GM18517 (cell line): ENCODE data around the gene GNPNAT1.

ENCODE experiments used
- ATAC-seq: cut with Tn5 transposase; IDR thresholded peaks from one replicate; pipeline ENCODE4 v1.9.1; 2021; ENCODE audit warnings: mild to moderate bottlenecking, moderate library complexity; ENCODE audit not compliant: unreplicated experiment

Gene GNPNAT1

DNA sequence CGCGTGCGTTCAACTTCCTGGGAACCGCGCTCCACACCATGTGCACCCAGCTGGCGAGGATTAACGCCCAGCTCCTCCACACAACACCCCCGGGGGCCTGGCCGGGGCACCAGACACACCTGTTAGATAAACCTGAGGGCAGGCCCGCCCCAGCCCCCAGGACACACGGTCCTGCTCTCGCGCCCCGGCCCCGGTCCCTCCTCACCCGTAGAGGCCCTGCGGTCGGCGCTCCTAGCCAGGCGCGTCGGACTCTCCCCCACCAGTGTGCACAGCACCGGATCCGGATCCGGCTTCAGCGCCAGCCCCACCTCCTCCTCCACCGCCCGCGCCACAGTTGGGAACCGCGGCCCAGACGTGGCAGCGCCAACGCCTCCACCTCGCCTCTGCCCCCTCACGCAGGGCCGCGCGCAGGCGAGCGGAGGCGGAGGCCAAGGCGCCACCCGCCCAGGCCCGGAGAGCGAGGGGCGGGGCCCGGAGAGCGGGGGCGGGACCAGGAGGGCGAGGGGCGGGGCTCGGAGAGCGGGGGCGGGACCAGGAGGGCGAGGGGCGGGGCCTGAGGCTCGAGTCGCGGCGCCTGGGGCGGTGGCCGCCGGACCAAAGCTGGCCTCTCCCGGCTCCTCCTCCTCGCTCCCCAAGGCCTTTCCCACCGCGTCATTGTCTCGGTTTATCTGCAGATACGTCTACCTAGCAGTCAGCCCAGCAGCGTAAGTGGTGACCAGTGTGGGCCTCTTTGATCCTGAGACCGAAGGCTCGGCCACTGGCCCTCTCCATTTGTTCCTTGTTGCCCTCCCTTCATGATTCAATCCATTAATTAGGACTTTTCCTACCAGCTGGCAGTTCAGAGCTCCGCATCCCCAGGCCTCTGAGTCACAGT is at the start of gene GNPNAT1:
Gene GNPNAT1, minus strand, starts transcription at position 385 of the 874 bp plus-strand sequence. CDS start 6,957 bp downstream, outside the sequence.
- peak; percentile 81 for ATAC-seq

DNA sequence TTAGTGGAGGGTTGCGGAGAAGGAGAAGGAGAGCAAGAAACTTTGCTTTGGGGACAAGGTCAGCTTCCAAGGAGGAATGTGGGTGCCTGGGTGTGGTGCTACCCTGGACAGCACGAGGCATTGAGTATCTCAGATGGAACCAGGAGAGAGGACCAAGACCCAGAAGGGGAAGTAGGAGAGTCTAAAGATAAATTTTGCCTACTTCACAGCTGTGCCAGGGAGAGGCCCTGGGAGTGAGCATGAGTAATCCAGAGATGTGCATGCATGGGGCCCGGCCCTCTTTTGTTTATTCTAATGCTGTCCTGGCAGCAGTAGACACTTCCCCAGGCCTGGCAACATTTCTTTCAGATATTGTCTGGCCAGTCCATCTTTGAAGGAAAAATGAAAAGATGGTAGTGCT is 49.5 kb upstream of the GNPNAT1 start:
- ATAC-seq = no peak

DNA sequence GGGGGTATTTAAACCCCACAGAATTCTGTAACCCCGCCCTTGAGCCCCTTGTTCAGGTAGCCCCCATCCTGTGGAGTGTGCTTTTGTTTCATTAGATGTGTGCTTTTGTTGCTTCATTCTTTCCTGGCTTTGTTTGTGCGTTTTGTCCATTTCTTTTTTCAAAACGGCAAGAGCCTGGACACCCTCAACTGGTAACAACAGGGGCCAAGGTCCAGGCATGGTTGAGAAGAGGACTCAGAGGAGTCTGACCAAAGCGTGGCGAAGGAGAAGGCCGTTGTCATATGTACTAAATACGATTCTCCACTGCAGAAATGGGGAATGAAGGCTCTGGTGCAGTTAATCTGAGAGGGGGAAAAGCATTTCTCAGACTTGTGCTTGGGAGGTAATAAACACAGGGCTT is 46.0 kb upstream of the GNPNAT1 start:
- no peak for ATAC-seq

DNA sequence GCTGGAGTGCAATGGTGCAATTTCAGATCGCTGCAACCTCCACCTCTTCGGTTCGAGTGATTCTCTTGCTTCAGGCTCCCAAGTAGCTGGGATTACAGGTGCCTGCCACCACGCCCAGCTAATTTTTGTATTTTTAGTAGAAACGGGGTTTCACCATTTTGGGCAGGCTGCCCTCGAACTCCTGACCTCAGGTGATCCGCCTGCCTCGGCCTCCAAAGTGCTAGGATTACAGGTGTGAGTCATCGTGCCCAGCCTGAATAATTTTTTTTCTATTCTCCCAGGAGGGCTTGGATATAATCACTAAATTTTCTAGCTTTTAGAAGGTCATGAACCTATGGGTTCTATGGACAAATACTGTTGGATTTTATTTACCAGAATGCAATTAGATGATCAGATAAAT is 44.7 kb upstream of the GNPNAT1 start:
- no peak for ATAC-seq

DNA sequence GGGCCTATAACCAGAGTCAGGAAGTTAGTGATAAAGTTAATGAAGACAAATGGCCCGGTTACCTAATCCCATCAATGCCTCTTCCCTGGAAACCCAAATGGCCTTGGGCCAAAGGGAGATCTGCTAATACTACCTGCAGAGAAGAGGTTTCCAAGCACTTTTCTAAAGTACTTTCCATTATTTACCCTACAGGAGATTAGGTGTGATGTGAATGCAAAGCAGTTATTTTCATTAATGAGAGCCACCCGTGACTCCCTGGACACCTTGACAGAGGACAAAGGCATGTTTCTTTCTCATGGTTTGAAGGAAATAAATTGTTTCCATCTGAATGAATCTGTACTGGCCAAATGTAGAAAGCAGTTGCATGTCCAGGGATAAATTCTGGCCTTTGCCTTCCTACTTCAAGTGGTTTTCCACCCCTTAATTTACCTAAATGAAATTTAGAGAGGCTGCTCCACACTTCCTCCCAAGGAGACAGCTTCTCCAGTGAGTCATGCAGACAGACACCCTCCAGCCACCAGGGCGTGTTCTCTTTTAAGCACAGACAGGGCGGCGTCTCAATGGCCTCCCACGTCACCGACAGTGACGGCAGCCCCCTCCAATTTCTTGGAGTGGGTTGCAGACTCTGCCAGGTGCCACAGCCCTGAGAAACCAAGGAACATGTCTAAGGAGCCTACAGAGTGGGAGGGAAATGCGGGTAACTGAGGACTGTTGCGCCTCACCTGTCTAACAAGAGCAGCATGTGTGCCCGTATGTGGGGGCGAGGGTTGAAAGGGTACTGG is 43.9 kb upstream of the GNPNAT1 start:
- no peak for ATAC-seq

DNA sequence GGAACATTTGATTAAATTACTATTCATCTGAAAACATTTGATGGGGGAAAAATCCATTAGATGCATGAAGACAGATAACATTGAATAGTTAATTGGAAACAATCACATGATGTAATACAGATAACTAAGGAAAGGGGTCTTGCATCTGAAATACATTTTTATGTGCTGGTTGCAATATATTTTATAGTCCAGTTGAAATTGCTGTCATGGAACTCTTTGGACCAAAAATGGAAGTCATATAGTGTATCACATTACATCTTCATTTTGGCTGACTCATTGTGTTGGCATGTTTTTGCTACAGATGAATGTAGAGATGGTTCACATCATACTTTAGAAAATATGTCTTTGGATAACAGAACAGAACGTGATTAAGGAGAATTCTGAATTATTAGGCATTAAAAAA is 43.0 kb upstream of the GNPNAT1 start:
- no peak for ATAC-seq

DNA sequence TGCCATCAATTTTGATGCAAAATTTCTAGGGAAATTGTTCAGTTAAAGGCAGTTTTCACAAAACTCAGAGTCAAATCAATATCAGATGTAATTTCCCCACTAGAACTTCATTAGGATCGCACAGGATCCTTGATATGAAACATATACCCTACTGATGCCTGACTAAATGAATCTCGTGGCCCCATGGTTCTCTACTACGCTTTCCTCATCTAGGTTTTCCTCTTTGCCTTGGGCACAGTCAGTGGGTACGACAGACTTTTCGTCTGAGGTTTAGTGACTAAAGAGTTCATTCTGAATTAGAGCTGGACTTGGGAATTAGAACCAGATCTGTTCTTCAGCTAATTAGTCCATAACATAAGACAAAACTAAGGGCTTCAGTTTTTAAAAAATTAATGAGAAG is 42.5 kb upstream of the GNPNAT1 start:
- no peak for ATAC-seq

DNA sequence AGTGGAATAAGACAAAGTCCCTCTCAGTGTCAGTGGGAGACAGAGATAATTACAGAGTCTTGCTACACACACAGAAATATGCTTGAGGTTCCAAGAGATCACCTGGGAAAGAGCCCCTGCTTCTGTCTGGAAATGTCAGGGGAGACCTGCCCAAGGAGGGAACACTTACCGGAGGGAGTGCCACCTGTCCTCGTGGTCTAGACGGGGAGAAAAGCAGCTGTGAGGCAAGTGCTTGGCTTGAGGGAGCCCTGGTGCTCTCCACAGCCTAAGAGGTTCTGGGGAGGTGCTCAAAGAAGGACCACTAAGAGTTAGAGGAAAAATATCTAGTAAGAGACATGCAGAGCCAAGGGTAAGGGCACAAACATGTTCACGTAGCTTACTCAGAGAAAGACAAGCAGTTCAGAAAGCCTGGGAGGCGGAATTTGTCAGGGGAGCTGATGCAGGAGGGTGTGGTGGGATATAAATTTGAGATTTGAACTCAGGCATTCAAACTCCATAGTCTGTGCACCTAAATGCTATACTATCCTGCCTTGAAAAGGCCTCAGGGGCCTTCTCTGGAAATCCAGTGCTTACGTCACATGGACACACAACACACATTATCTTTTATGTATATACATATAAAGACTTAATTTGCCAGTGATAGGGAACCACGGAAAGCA is 38.2 kb upstream of the GNPNAT1 start:
- ATAC-seq = no peak

DNA sequence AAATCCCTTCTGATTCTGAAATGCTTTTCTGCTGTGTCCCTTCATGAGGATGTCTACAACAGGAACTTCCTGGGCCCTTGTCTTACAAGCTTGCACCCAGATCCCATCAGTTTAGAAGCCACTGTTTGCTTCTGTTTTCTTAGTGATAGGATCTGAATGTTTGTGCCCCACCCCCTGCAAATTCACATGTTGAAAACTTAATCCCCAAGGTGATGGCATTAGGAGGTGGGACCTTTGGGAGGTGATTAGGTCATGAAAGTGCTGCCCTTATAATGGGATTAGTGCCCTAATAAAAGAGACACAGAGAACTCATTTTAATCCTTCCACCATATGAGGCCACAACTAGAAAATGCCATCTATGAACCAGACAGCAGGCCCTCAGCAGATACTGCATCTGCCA is 36.0 kb upstream of the GNPNAT1 start:
- no peak for ATAC-seq

DNA sequence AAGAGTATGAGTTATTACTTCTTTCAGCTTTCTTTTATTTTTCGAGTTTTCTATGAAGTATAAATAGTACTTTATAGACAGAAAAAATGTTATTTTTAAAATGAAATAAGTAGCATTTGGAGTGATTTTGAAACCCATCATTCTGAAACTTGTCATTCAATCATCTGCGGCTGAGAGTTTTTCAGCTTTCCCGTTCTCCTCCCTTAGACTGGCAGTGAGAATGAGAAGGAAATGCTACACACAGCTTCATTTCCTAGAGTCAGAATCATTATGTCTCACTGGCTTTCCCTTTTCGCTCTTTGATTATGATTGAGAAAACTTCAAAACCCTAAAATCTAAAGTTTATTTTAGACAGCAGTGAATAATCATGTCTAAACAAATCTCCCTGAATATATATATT is 33.7 kb upstream of the GNPNAT1 start:
- no peak for ATAC-seq

DNA sequence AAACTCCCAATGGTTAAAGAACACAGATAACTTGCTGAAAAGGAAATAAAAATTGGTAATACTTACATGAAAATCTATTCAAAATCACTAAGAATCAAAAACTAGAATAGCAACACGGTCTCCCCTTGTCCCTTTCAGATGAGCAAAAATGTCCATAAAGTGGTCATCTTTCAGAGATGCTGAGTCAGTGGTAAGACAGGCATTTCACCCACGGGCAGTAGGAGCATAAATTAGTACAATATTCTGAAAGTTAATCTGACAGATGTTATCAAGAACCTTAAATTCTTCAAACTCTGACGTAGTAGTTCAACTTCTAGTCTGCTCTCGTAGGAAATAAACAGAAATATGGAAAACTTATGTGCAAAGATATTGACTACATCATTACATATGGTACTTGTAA is 33.1 kb upstream of the GNPNAT1 start:
- ATAC-seq = no peak

DNA sequence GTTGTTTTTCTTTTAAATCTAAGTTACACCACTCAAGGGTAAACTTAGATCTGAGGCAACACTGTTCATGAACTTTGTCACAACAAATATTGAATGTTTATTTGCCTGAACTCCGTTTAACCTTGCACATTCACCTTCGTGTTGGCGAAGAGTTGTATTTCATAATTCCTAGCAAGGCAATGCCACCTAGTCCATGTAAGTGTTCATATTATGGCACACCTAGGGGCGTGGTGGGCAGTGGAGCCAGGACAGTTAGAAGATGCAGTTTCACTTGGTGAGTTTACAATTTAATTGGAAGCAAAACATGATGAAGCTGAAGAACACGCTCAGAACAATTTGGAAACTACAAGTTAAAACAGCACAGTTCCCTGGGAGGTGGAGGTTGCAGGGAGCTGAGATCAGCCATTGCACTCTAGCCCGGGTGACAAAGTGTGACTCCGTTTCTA is 30.4 kb upstream of the GNPNAT1 start:
- ATAC-seq = no peak

DNA sequence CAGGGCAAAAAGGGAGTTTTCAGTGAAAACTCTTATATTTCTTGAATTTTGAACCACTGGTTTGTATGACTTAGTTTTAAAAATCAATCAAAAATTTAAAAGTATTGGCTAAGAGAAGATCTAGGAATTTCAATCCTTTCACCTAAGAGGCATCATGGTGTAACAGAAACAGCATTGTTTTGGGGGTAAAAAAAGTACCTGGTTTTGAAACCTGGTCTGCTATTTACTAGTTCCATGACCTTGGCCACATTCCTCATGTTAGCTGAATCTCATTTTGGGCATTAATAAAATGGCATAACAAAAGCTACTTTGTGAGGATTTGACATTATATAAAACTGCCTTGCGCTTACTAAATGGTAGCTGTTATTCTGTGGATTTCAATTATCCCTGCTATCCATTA is 16.7 kb upstream of the GNPNAT1 start:
- no peak for ATAC-seq

DNA sequence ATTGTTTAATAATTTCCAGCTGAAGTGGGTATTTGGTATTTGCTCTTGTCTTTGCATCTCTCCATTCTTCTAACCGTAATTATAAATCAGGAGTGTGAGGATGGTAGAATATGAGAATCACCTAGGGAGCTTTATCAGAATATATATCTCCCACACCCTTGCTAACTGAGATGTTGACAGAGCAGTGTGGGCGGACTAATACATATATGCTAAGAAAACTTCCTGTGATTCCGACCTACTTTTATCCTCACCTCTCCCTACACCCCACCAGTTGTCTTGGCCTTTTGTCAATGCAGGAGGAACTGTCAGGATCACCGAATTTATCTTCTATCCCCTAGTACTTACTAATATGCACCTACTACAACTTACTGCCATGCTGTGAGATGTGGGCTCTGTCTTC is 14.7 kb upstream of the GNPNAT1 start:
- no peak for ATAC-seq

DNA sequence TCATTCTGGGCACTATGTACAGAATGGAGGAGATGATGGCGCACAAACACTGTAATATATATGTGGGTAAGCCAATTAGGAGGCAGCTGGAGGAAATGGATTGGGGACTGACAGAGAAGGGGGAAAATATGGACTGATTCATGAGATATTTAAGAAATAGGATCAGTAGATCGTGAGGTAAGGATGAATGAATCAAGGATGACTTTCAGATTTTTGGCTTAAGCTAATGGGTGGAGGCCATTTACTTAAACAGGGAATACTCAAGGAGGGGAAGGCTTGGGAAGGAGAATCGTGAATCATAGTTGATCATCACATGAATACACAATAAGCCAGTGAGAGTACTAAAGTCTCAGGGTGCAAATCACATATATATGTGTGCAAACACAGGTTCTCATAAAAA is 11.2 kb upstream of the GNPNAT1 start:
- ATAC-seq = no peak

DNA sequence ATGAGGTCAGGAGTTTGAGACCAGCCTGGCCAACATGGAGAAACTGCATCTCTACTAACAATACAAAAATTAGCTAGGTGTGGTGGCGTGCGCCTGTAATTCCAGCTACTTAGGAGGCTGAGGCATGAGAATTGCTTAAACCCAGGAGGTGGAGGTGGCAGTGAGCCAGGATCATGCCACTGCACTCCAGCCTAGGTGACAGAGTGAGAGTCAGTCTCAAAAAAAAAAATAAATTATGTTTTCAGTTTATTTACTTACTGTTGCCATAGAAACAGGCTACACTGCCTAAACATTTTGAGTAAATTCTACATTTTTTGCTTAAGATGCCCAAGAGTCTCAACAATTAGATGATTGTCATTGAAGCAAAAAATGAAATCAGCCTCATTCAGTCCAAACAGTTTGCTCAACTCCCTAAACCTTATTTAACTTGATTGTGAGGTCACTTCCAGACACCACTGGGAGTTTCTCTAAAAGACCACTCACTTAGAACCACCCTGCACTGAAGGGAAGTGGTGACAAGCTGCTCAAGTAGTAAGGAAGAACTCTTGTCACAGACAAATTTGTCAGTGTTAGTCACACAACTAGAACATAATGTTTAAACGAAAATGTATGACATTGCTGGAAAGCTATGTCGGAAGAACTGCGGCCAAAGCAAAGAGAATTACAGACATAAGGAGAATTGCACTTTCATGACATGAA is 9.8 kb upstream of the GNPNAT1 start:
- ATAC-seq = no peak

DNA sequence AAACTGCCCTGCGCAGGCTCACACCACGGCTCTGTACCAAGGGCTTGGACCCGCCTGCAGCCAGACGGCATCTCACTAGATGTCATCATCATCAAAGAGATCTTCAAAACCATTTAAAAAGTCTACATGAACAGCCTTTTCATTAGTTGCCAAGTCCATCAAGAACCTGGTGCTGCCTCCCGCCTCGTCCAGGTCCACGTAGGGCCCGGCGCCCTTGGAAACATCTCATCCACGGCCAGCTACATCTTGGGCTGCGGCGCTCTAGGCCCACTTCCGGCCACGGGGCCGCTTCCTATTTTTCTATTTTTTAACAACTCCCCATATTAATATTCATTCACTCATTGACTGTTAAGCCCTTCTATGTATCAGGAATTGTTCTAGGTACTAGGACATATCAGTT is 7.4 kb upstream of the GNPNAT1 start:
- no peak for ATAC-seq

DNA sequence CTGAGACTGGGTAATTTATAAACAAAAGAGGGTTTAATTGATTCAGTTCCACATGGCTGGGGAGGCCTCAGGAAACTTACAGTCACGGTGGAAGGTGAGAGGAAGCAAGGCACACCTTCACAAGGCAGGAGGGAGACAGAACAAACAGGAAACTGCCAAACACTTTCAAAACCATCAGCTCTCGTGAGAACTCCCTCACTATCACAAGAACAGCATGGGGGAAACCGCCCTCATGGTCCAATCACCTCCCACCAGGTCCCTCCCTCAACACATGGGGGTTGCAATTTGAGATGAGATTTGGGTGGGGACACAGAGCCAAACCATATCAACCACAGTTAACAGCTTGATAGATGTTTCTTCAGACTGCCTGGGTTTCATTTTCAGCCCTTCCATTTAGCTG is 6.2 kb upstream of the GNPNAT1 start:
- no peak for ATAC-seq

DNA sequence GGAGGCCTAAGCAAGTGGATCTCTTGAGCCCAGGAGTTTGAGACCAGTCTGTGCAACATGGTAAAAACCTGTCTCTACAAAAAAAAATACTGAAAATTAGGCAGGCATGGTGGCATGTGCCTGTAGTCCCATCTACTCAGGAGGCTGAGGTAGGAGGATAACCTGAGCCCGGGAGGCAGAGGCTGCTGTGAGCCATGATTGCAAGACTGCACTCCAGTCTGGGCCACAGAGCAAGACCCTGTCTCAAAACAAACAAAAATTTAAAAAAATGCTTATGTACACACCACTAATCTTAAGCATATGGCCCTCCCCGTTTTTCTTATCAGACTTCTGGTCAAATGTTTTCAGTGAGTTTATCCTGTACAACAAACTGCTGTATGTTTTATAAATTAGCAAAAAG is 1.7 kb upstream of the GNPNAT1 start:
- no peak for ATAC-seq

DNA sequence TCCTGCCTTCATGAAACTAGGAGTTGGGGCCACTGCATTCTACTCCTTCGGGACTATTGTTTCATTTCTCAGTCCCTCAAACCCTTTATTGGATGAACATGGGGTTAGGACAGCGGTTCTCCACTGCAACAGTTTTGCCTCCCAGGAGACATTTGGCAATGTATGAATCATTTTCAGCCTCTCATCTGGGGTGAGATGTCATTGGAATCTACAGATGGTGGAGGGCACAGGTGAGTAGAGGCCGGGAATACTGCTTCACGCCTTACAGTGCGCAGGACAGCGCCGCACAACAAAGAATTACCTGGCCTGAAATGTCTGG is 649 bp upstream of the GNPNAT1 start:
- ATAC-seq = no peak

DNA sequence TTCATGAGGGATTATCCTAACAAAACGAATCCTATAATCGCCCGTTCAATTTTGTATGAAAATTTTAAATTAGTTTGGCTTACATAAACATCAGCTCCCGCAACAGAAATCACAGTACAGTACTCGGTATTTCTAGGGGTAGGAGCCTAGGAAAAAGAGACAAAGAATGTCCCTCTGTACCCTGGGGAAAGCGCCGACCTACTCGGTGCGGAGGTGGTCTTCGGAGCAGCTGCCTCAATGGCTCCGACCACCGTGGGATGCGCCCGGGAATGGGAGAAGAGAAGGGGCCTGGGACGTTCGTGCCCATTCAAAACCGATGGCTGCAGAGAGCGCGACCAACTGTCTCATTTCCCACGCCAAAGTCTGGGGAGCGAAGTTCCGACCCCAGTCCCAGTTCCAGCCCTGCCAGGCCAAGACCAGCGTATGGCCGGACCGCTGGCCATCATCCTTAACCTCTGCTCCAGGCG is 618 bp downstream of the GNPNAT1 start:
- ATAC-seq = no peak
